ENCODE results near the gene TRAF2. TPM values are rescaled to one million over a fixed set of nuclear protein-coding genes. Genes with fewer than 3 reads are reported as not detected.

The TRAF2 gene
- total RNA-seq, 4 donors from 2014 or later: 9.7 to 18.3 (median 15.4) TPM

- Histone ChIP-seq H3K4me3 (replicated peaks in 1 of 3) (no peak overlapping the region), H3K27me3 (no peaks in the 10 kb centered on the region), H3K4me1 (peaks cover 38 to 53% of the 10 kb centered on the region in 2 donors), H3K27ac (peak overlapping the region; percentile 51 to 97 (median 94)), H3K9me3 (no peaks in the 10 kb centered on the region), H3K36me3 (peaks cover 0 to 5% of the 10 kb centered on the region in 2 donors)
- DNase-seq: no peak
- WGBS, 2 donors: 86 to 87% methylated on average over 8 to 10 of the region's 10 CpGs
- TF ChIP-seq POLR2A (IDR thresholded peaks at IDR 0.05) (no peak), CTCF (IDR thresholded peaks at IDR 0.05) (no peak)
- intact Hi-C loops (cut with DNase I): no loop called here
Observed at GRCh38 chr9:136900556-136900955, 14.2 kb downstream of the TRAF2 start.

DNA sequence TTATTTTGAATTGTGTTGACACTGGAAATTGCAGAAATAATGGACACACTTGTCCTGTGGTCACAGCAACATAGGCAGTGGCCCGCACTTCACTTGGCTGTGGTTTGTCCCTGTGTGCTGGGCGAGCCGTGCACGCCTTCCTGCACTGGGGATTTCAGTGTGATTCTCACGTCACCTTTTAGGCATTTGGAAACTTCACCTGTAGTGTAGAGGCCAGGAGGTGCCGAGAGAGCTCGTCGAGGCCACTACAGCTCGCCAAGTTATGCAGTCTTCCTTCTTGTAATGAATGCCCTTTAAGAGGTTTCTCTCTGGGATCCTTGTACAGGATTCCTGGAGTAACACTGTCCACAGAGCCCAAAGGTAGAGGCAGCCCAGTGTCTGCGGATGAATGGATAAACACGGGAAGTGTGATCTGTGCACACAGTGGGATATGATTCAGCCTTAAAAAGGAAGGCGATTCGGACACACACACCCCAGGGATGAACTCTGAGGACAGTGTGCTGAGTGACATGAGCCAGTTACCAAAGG, 14.7 kb downstream of the TRAF2 start:
- peak overlapping the region; percentile 82 to 97 (median 94) for H3K27ac ChIP-seq

GRCh38 chr9:136901516-136902258, 15.4 kb downstream of the TRAF2 start:
- peak; percentile 74 to 77 for DNase-seq

More for the DNA sequence above, 14.7 kb downstream of the TRAF2 start:
- peaks cover 0 to 5% of the 10 kb centered on the region in 2 donors for H3K36me3 ChIP-seq
- WGBS, 2 donors: 44 to 49% methylated on average over 13 of the region's 13 CpGs
- H3K4me3 ChIP-seq (replicated peaks in 1 of 3): no peak overlapping the region
- intact Hi-C loops (cut with DNase I): no loop called here
- H3K9me3 ChIP-seq: no peaks in the 10 kb centered on the region
- peaks cover 38 to 49% of the 10 kb centered on the region in 2 donors for H3K4me1 ChIP-seq
- no peak for TF ChIP-seq CTCF (IDR thresholded peaks at IDR 0.05)
- TF ChIP-seq POLR2A (IDR thresholded peaks at IDR 0.05): peak in 1 of 2 donors; percentile 45
- peak; percentile 86 to 89 for DNase-seq
- no peaks in the 10 kb centered on the region for H3K27me3 ChIP-seq

GRCh38 chr9:136902259-136902821, 16.0 kb downstream of the TRAF2 start:
- intact Hi-C loops (cut with DNase I): no loop called here
- peak; percentile 96 to 97 for DNase-seq
- 9 to 19% methylated on average over 9 to 15 of the region's 15 CpGs for WGBS, 2 donors
- H3K27me3 ChIP-seq: no peaks in the 10 kb centered on the region
- no peaks in the 10 kb centered on the region for H3K9me3 ChIP-seq
- no peak overlapping the region for H3K4me3 ChIP-seq (replicated peaks in 1 of 3)
- TF ChIP-seq CTCF (IDR thresholded peaks at IDR 0.05): no peak
- peak in 1 of 2 donors; percentile 80 for TF ChIP-seq POLR2A (IDR thresholded peaks at IDR 0.05)
- peaks cover 0 to 5% of the 10 kb centered on the region in 2 donors for H3K36me3 ChIP-seq
- peak overlapping the region; percentile 87 to 97 (median 94) for H3K27ac ChIP-seq
- H3K4me1 ChIP-seq: peaks cover 38 to 41% of the 10 kb centered on the region in 2 donors

More at GRCh38 chr9:136901516-136902258, 15.4 kb downstream of the TRAF2 start:
- Histone ChIP-seq H3K27me3 (no peaks in the 10 kb centered on the region), H3K4me3 (replicated peaks in 1 of 3) (no peak overlapping the region), H3K9me3 (no peaks in the 10 kb centered on the region), H3K36me3 (peaks cover 0 to 5% of the 10 kb centered on the region in 2 donors), H3K27ac (peak overlapping the region; percentile 82 to 97 (median 94)), H3K4me1 (peaks cover 38 to 43% of the 10 kb centered on the region in 2 donors)
- intact Hi-C loops (cut with DNase I): no loop called here
- TF ChIP-seq CTCF (IDR thresholded peaks at IDR 0.05) (no peak), POLR2A (IDR thresholded peaks at IDR 0.05) (no peak)
- 33 to 36% methylated on average over 13 to 16 of the region's 20 CpGs for WGBS, 2 donors
